IMR-90 (cell line): ENCODE measurements around the gene PNISR. TPM values are rescaled to one million over a fixed set of nuclear protein-coding genes. Genes with fewer than 3 reads are reported as not detected.

Source experiments
- ATAC-seq: fragments of 200-7000 bp; cut with Tn5 transposase; 2 replicates; pipeline ENCODE4 v1.9.1; 2020; ENCODE audit warnings: low read depth, mild to moderate bottlenecking, moderate library complexity
- BruUV-seq: library from RNA; stranded (reverse); fragments of 400-500 nt; replicated peaks from 2 replicates; lab custom pipeline; 2021; lab: Mats Ljungman, UMichigan
- CTCF ChIA-PET: fragments of 300-600 bp; formaldehyde crosslinking; extraction: SDS; loops from one replicate; lab custom pipeline; 2021; ENCODE audit warnings: antibody characterized with exemption; lab: Yijun Ruan, JAX
- POLR2A ChIA-PET: fragments of 300-600 bp; sonication (Branson Sonifier 250); formaldehyde crosslinking; loops from one replicate; lab custom pipeline; 2022; ENCODE audit warnings: antibody characterized with exemption; ENCODE audit not compliant: unreplicated experiment; lab: Charles Lee
- DNase-seq: peaks from one replicate; pipeline ENCODE4 v3.0.0; 2013
- H2AFZ ChIP-seq: replicated peaks from 2 replicates; pipeline ENCODE3; 2013; ENCODE audit warnings: low read length, mild to moderate bottlenecking; ENCODE audit not compliant: poor library complexity
- H2AK5ac ChIP-seq: 2 replicates; pipeline ENCODE4 v1.6.1; 2013; ENCODE audit warnings: low read depth, low read length, inconsistent platforms
- H2AK9ac ChIP-seq: replicated peaks from 2 replicates; pipeline ENCODE3; 2013; ENCODE audit warnings: mild to moderate bottlenecking, low read depth, low read length, moderate library complexity; ENCODE audit not compliant: poor library complexity
- H2BK120ac ChIP-seq: 2 replicates; pipeline ENCODE4 v1.6.1; 2013; ENCODE audit warnings: low read depth, low read length, inconsistent platforms
- H2BK15ac ChIP-seq: 3 replicates; pipeline ENCODE4 v1.6.1; 2013; ENCODE audit warnings: low read depth, low read length, inconsistent platforms
- H2BK20ac ChIP-seq: 2 replicates; pipeline ENCODE4 v1.6.1; 2013; ENCODE audit warnings: low read depth, mild to moderate bottlenecking, inconsistent platforms, low read length, moderate library complexity
- H2BK5ac ChIP-seq: 2 replicates; pipeline ENCODE4 v1.6.1; 2013; ENCODE audit warnings: mild to moderate bottlenecking, low read depth, low read length, inconsistent platforms; ENCODE audit not compliant: poor library complexity, severe bottlenecking
- H3K14ac ChIP-seq: replicated peaks from 2 replicates; pipeline ENCODE4 v1.6.1; 2013; ENCODE audit warnings: low read depth, low read length, inconsistent platforms
- H3K18ac ChIP-seq: 2 replicates; pipeline ENCODE4 v1.6.1; 2013; ENCODE audit warnings: low read depth, low read length, control low read depth
- H3K23ac ChIP-seq: 2 replicates; pipeline ENCODE4 v1.6.1; 2013; ENCODE audit warnings: low read depth, low read length, inconsistent platforms
- H3K27ac ChIP-seq: 2 replicates; pipeline ENCODE4 v1.5.1; 2013; ENCODE audit warnings: mild to moderate bottlenecking, control low read depth, low read length; ENCODE audit not compliant: insufficient read depth
- H3K27me3 ChIP-seq: 2 replicates; pipeline ENCODE4 v1.6.1; 2013; ENCODE audit warnings: low read length; ENCODE audit not compliant: control insufficient read depth, insufficient read depth
- H3K36me3 ChIP-seq: 2 replicates; pipeline ENCODE4 v1.6.1; 2013; ENCODE audit warnings: low read length, mixed read lengths; ENCODE audit not compliant: control insufficient read depth, insufficient read depth
- H3K4ac ChIP-seq: 2 replicates; pipeline ENCODE4 v1.6.1; 2013; ENCODE audit warnings: low read depth, low read length, inconsistent platforms
- H3K4me1 ChIP-seq: 2 replicates; pipeline ENCODE4 v1.6.1; 2013; ENCODE audit warnings: low read length, mixed read lengths; ENCODE audit not compliant: control insufficient read depth, insufficient read depth
- H3K4me2 ChIP-seq: 2 replicates; pipeline ENCODE4 v1.6.1; 2013; ENCODE audit warnings: low read depth, mild to moderate bottlenecking, control low read depth, low read length, moderate library complexity
- H3K4me3 ChIP-seq: 2 replicates; pipeline ENCODE4 v1.5.1; 2013; ENCODE audit warnings: low read depth, mild to moderate bottlenecking, control low read depth, low read length, moderate library complexity; ENCODE audit not compliant: insufficient read depth
- H3K56ac ChIP-seq: 2 replicates; pipeline ENCODE4 v1.6.1; 2013; ENCODE audit warnings: low read length, inconsistent platforms; ENCODE audit not compliant: insufficient read depth; ENCODE audit errors: extremely low read depth
- H3K79me1 ChIP-seq, 2 experiments: 2 replicates each; pipeline ENCODE4 v1.6.1; 2013; ENCODE audit warnings: low read length in 2 of 2, inconsistent platforms in 1 of 2, low read depth in 1 of 2
- H3K9ac ChIP-seq: 2 replicates; pipeline ENCODE4 v1.6.1; 2013; ENCODE audit warnings: low read depth, low read length, control low read depth
- H3K9me1 ChIP-seq: 2 replicates; pipeline ENCODE4 v1.6.1; 2013; ENCODE audit warnings: low read length, inconsistent platforms; ENCODE audit not compliant: insufficient read depth
- H3K9me3 ChIP-seq: 2 replicates; pipeline ENCODE4 v1.6.1; 2013; ENCODE audit warnings: low read length; ENCODE audit not compliant: control insufficient read depth, insufficient read depth
- H4K20me1 ChIP-seq: 2 replicates; pipeline ENCODE4 v1.6.1; 2013; ENCODE audit warnings: low read length, inconsistent platforms; ENCODE audit not compliant: insufficient read depth
- H4K5ac ChIP-seq: 2 replicates; pipeline ENCODE4 v1.6.1; 2013; ENCODE audit warnings: mild to moderate bottlenecking, low read depth, low read length, control low read depth
- H4K8ac ChIP-seq, 2 experiments: 2 replicates each; pipeline ENCODE4 v1.6.1; 2013; ENCODE audit warnings: low read depth in 2 of 2, low read length in 2 of 2, control low read depth in 1 of 2, inconsistent platforms in 1 of 2
- H4K91ac ChIP-seq: 2 replicates; pipeline ENCODE4 v1.6.1; 2013; ENCODE audit warnings: low read depth, low read length, inconsistent platforms; ENCODE audit not compliant: insufficient read depth
- BHLHE40 ChIP-seq: fragments of 150-350 bp; IDR thresholded peaks from 2 replicates; pipeline ENCODE4 v1.6.1; 2016; ENCODE audit warnings: mild to moderate bottlenecking, low read depth, low read length
- CEBPB ChIP-seq: IDR thresholded peaks from 2 replicates; pipeline ENCODE4 v1.6.1; 2012; ENCODE audit warnings: low read depth, low read length, improper control_type of control experiment
- CTCF ChIP-seq: conservative IDR thresholded peaks from 2 replicates; pipeline ENCODE4 v1.5.1; 2012; ENCODE audit warnings: mild to moderate bottlenecking, low read depth, low read length, improper control_type of control experiment
- ELK1 ChIP-seq: fragments of 150-350 bp; IDR thresholded peaks from 2 replicates; pipeline ENCODE4 v1.6.1; 2016; ENCODE audit warnings: low read depth, mild to moderate bottlenecking, low read length, moderate library complexity, borderline replicate concordance
- MAFK ChIP-seq: IDR thresholded peaks from 2 replicates; pipeline ENCODE4 v1.6.1; 2012; ENCODE audit warnings: low read depth, low read length, improper control_type of control experiment
- MAZ ChIP-seq: IDR thresholded peaks from 2 replicates; pipeline ENCODE4 v1.6.1; 2012; ENCODE audit warnings: low read depth, mild to moderate bottlenecking, low read length, improper control_type of control experiment, moderate library complexity, borderline replicate concordance
- MXI1 ChIP-seq: IDR thresholded peaks from 2 replicates; pipeline ENCODE4 v1.6.1; 2012; ENCODE audit warnings: low read depth, mild to moderate bottlenecking, low read length, moderate library complexity, borderline replicate concordance
- NFE2L2 ChIP-seq: fragments of 150-350 bp; IDR thresholded peaks from 2 replicates; pipeline ENCODE4 v1.6.1; 2016; ENCODE audit warnings: low read depth, mild to moderate bottlenecking, low read length
- POLR2A ChIP-seq: IDR thresholded peaks from 2 replicates; pipeline ENCODE4 v1.6.1; 2012; ENCODE audit warnings: mild to moderate bottlenecking, low read depth, low read length
- RAD21 ChIP-seq: IDR thresholded peaks from 2 replicates; pipeline ENCODE4 v1.6.1; 2012; ENCODE audit warnings: low read length, improper control_type of control experiment
- RCOR1 ChIP-seq: IDR thresholded peaks from 2 replicates; pipeline ENCODE4 v1.6.1; 2012; ENCODE audit warnings: mild to moderate bottlenecking, low read length, improper control_type of control experiment; ENCODE audit not compliant: insufficient replicate concordance
- RFX5 ChIP-seq: IDR thresholded peaks from 2 replicates; pipeline ENCODE4 v1.8.0; 2012; ENCODE audit warnings: low read depth, mild to moderate bottlenecking, low read length, moderate library complexity
- SMC3 ChIP-seq: fragments of 150-350 bp; IDR thresholded peaks from 2 replicates; pipeline ENCODE4 v1.6.1; 2016; ENCODE audit warnings: low read depth, mild to moderate bottlenecking, antibody characterized with exemption, low read length, moderate library complexity
- USF2 ChIP-seq: fragments of 150-350 bp; IDR thresholded peaks from 2 replicates; pipeline ENCODE4 v1.6.1; 2017; ENCODE audit warnings: mild to moderate bottlenecking, antibody characterized with exemption, low read length, low read depth
- WGBS, 2 experiments: methylation state at CpG; one replicate each; pipeline versions ENCODE4 v1.1.5 to v1.1.7; 2013; ENCODE audit warnings: missing lambda C conversion rate in 2 of 2; ENCODE audit not compliant: insufficient read length in 1 of 2; ENCODE audit errors: extremely low coverage in 2 of 2; 5-methylcytosine and 5-hydroxymethylcytosine counted together
- dilution Hi-C: fragments of 300-500 bp; cut with HindIII; formaldehyde crosslinking; loops from one replicate; pipeline ENCODE4 v1.14.3; 2018; ENCODE audit warnings: low sequenced_read_pairs; ENCODE audit not compliant: unreplicated experiment
- in situ Hi-C: fragments of 300-500 bp; cut with MboI; formaldehyde crosslinking; loops from 3 replicates; pipeline ENCODE4 v1.14.3; 2019; ENCODE audit warnings: low sequenced_read_pairs, inconsistent platforms, mixed read lengths
- intact Hi-C: fragments of 100-400 bp; cut with micrococcal nuclease; formaldehyde crosslinking; loops from 2 replicates; pipeline ENCODE4 v1.10.0; 2022
- polyA plus RNA-seq, 3 experiments: library from polyadenylated mRNA; depleted of rRNA; stranded (reverse); fragments of >200 nt; gene quantifications; 2 replicates each; pipeline ENCODE4 v1.2.3, GENCODE V29; 2012; ENCODE audit warnings: low replicate concordance in 1 of 3
- total RNA-seq: library from RNA; depleted of rRNA; stranded (reverse); fragments of >200 nt; gene quantifications from 2 replicates; pipeline ENCODE4 v1.2.3, GENCODE V29; 2012

The PNISR gene
- total and polyA plus RNA-seq, 2 of the 4 experiments (the other 2 are of a cell fraction) = 44.5 to 46.2 TPM

GRCh38 chr6:99412065-99412464, 13.0 kb downstream of the PNISR start:
- Histone ChIP-seq H3K4me1 (peaks cover 2% of the 10 kb centered on the region), H4K20me1 (peaks cover 17% of the 10 kb centered on the region; the same call in 1 of the 2 replicates), H3K9me1 (peaks cover 3% of the 10 kb centered on the region; the same call in 1 of the 2 replicates), H4K8ac (no peak overlapping the region), H2AFZ (no peak overlapping the region), H3K4ac (no peak overlapping the region), H3K79me1 (peaks cover 17 to 46% of the 10 kb centered on the region in 2 experiments), H3K14ac (no peak overlapping the region), H3K56ac (no peak overlapping the region), H2BK5ac (no peak overlapping the region), H3K27me3 (no peaks in the 10 kb centered on the region), H3K27ac (no peak overlapping the region), H3K9ac (no peak overlapping the region), H3K4me3 (no peak overlapping the region), H4K5ac (no peak overlapping the region), H2BK20ac (no peak overlapping the region), H2AK5ac (no peak overlapping the region), H2BK120ac (no peak overlapping the region), H3K23ac (no peak overlapping the region), H4K91ac (no peak overlapping the region), H2AK9ac (no peak overlapping the region), H3K4me2 (no peak overlapping the region), H3K9me3 (no peaks in the 10 kb centered on the region), H3K18ac (no peak overlapping the region), H3K36me3 (peaks cover 24% of the 10 kb centered on the region), H2BK15ac (no peak overlapping the region)
- CTCF ChIA-PET = no interaction called here
- DNase-seq = no peak
- intact Hi-C loops (no loop called here), dilution Hi-C loops (no loop called here), in situ Hi-C loops (no loop called here)
- no CpG with 5 or more reads among the region's 1 CpG for WGBS, 2 experiments
- no TSS peak for BruUV-seq
- TF ChIP-seq CTCF = no peak
- no peak for TF ChIP-seq POLR2A
- no peak for TF ChIP-seq MXI1
- TF ChIP-seq RCOR1 = no peak
- no peak for TF ChIP-seq ELK1
- no peak for TF ChIP-seq SMC3
- no peak for TF ChIP-seq NFE2L2
- TF ChIP-seq BHLHE40 = no peak
- no peak for TF ChIP-seq USF2
- no peak for TF ChIP-seq MAFK
- TF ChIP-seq CEBPB = no peak
- no peak for TF ChIP-seq RAD21
- no peak for TF ChIP-seq RFX5
- TF ChIP-seq MAZ = no peak
- no peak for ATAC-seq
- POLR2A ChIA-PET = no interaction called here
